ENCODE results near the gene EEF1AKMT3.

DNA sequence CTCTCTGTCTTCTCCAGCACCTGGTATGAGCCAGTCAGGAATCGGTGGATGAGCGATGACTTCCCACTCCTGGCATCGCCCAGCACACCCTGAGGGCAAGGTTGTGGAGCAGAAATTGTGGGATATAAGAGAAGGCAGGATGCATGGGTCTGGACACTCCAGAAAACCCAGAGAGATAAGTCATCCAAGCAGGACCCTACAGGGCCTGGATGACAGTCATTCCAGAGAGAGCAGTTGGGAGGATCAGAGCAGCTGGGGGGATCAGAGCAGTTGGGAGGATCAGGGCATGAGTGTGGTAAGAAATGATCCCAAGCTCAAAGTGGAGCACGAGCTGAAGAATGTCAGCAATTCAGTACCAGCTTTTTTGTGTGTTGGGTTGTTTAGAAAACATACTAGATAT is 37.8 kb upstream of the EEF1AKMT3 start:
- TF ChIP-seq, protein P1, sequence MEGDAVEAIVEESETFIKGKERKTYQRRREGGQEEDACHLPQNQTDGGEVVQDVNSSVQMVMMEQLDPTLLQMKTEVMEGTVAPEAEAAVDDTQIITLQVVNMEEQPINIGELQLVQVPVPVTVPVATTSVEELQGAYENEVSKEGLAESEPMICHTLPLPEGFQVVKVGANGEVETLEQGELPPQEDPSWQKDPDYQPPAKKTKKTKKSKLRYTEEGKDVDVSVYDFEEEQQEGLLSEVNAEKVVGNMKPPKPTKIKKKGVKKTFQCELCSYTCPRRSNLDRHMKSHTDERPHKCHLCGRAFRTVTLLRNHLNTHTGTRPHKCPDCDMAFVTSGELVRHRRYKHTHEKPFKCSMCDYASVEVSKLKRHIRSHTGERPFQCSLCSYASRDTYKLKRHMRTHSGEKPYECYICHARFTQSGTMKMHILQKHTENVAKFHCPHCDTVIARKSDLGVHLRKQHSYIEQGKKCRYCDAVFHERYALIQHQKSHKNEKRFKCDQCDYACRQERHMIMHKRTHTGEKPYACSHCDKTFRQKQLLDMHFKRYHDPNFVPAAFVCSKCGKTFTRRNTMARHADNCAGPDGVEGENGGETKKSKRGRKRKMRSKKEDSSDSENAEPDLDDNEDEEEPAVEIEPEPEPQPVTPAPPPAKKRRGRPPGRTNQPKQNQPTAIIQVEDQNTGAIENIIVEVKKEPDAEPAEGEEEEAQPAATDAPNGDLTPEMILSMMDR (conservative IDR thresholded peaks at IDR 0.05), result no peak
- no peak for TF ChIP-seq ZFX (IDR thresholded peaks at IDR 0.05)
